GM19240 (cell line): ENCODE measurements around the gene ACSM2A.
"Not testable (repeated sequence)": the region's sequence is repeated elsewhere in the genome, so short reads cannot be mapped to it uniquely, and the experiment has no call there.

Experiments used
- DNase-seq: peaks from one replicate; pipeline ENCODE4 v3.0.0; 2011; ENCODE audit warnings: low spot score; ENCODE audit not compliant: insufficient read length

Gene ACSM2A

DNA sequence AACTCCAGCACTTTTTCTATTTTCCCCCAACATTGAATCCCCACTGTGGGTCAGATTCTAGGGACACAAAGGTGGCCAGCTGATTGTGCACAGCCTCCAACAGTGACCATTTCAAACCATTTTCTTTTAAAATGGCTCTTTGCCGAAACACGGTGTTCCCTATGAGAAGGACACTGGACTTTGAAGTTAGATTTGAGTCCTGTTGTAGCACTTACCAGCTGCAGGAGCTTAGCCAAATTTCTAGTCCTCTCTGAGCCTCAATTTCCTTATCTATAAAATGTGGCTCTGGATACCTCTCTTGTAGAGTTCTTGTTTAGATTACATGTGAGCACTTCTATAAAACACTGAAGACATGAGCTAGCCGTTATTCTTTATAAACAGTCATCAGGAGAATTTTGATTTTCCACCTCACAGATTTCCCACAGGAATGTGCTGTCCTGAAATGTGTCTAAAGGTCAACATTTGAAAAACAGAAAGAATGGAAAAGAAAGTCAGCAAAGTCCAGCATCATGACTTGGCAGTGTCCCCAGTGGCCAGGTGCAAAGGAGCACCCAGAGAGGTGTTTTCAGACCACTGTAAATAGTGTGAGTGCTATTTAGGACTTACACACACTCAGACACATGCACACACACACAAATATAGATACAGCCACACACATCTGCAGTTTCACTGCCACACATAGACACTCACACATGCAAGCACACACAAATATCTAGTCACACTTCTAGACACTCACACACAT, 4.5 kb upstream of the ACSM2A start:
- not testable (repeated sequence) for DNase-seq

DNA sequence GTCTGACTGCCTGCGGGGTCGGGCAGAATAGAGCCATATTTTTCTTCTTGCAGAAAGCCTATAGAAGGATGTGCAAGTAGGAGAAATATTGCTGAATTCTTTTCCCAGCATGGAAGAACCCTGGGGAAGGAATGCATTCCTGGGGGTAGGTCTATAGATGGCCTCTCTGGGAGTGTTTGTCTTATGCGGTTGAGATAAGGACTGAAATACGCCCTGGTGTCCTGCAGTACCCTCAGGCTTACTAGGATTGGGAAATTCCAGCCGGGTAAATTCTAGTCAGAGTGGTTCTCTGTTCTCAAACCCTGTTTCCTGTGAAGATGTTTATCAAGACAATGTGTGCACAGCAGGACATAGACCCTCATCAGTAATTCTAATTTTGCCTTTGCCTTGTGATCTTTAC, 2.3 kb downstream of the ACSM2A start:
- not testable (repeated sequence) for DNase-seq

DNA sequence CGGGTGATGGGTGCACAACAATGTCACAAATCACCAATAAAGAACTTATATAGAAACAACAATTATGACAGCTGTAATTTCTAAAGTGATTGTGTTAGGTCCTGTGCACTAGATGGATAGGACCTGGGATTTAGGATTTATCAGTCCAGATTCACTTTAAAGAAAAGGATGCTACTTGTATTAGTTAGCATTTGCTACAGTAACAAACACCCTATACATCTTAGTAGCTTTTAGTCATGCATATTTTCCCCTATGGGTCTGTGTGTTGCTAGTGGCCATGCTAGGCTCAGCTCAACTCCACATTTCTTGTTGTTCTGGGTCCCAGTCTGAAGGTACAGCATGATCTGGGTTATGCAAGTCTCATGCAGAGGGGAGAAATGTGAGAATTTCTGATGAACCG, 7.9 kb downstream of the ACSM2A start:
- not testable (repeated sequence) for DNase-seq

DNA sequence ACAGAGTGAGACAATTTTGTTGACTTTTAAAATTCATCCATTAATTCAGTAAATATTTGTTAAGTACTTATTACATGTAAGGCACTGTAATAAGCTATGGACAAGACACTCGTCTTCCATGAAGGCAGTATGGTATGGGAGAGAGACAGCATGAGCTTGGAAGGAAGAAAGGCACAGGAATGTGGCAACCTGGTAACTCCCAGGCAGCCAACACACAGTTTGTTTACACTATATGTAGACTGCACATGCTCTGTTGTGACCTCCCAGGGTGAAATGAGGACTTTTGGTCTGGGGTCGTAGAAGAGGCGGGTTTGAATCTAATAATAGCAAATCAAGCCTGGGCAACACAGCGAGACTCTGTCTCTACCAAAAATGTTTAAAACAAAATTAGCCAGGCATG, 9.0 kb downstream of the ACSM2A start:
- DNase-seq: not testable (repeated sequence)

DNA sequence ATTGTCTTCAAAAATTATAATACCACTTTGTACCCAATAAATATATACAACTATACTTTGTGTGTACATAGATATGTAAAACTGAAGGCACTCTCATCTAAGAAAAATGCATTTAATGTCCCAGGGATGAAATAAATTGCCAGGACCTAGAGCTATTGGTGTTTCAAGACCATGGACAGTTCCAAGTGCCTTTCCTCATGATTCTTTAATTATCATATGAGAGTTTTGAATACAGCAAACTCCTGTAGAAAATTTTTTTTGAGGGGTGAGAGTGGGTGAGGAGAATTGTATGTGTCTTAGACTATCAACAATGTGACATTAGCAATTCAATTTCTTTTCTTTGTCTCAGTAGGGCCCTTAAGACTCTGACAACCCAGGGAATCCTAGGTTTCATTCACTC, 17.6 kb downstream of the ACSM2A start:
- DNase-seq: not testable (repeated sequence)

DNA sequence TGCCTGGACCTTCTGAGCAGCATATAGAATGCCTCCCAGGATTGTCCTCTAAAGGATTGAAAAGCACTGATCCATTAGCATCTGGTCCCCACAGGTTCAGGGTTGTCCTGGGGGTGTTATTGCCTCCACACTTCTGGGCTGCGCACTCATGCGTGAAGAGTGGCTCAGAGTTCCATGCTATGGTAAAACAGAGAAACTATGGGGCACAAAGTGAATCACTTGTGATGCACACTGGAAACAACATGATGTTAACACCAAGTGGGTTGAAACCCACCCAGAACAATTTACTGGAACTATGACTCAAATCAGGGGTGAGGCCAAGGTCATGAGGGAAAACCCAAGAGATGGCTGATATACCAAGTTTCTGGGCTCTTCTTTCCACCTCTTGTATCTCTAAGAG, 18.6 kb downstream of the ACSM2A start:
- not testable (repeated sequence) for DNase-seq

DNA sequence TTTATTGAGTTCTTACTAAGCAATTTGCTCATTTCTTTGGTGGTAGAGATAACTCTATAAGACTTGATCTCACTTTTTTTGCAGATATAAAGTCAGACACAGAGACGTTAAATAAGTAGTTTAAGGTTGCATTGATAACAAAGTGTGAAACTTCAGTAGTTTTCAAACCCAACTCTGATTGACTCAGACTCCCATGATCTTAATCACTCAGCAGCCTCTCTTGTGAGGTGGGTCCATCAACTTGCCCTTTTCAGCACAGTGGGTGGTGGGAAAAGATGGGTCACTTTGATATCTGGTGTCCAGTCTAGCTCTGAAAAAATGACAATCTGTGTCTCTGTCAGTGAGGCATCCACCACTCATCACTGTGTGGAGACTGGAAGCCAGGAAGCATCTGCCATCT, 19.4 kb downstream of the ACSM2A start:
- not testable (repeated sequence) for DNase-seq

DNA sequence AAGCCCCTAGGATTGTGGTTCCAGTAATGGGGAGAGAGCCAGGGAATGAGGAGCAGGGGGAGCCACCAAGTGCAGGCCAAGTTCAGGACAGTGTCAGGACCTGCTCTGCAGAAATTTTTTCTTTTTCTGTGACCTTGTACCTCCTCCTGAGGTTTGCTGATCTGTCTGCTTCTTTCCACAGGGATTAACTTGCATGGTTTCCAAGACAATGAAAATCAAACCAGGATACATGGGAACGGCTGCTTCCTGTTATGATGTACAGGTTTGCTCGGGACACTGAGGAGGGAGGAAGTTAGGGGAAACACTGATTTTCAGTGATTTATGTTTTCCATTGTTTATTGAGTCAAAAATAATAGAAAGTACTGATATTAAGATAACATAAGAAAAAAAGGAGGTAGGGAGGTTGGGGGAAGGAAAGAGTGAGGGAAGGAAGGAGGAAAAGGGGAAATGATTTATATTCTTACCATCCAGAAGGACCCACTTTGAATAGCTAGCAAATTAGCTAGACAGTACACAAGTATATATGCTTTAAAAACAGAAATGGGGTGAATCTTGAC, 25.9 kb downstream of the ACSM2A start:
- DNase-seq: not testable (repeated sequence)

DNA sequence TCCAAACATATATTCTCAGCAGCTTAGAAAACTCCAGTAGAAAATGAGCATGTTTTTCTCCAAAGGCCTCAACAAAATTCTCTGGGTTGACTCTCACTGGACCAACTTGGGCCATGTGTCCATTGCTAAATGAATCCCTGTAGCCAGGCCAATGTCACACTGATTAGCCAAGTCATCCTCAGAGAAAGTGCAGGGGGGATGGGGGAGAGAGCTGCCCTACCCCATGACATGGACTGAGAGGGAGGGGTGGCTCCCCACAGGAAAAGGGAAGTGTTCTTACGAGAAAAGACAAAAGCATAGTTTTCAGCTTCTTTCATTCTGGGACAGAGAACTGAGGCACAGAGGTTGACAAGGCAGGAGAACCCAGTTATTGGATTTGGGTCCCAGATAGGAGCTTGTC, 32.7 kb downstream of the ACSM2A start:
- DNase-seq: not testable (repeated sequence)

DNA sequence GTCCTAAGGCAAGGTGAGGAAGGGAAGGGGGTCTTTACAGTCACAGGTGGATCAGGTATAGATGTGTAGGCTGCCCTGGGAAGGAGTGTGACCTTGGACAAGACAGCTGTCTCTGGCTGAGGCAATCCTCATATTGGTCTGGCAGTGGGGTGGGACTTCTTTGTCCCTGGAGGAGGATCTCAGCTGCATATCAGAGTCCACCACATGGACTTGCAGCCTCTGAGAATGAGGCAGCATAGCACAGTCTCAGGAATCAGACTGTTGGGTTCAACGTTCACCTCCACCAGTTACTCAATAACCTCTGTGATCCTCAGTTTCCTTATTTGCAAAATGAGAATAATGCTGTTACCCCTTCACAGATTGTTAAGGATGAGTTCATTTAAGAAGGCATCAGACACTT, 33.4 kb downstream of the ACSM2A start:
- no peak for DNase-seq

DNA sequence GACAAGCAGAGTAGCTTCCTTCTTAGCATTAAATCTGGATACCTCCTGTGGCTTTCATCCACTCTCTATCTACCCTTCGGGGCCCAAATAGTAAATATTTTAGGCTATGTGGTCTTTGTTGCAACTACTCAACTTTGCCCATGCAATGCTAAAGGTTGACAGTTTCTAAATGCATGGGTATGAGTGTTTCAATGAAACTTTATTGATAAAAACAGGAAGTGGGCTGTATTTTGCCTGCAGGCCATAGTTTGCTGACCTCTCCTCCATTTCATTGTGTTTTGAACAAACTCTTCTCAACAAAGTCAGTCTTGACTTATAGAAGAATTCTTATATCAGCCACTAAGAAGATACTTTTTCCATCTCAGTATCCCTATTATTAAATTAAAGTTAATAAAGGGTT, 34.1 kb downstream of the ACSM2A start:
- DNase-seq: no peak

DNA sequence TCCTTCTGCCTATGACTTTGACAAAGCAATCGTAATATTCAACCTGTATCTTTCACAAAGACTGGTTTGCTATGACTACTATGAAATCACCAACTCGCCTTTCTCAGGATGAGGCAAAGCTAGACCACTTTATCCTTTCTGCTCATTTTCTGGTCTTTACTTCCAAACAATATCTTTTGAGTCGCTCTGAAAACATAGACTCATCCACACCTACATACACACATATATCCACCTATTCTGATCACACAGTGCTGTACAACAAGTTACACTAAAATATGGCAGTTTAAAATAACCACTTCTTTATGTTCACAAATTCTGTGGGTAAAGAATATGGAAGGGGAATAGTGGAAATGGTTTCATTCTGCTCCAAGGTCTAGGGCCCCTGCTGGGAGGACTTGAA, 39.7 kb downstream of the ACSM2A start:
- not testable (repeated sequence) for DNase-seq

DNA sequence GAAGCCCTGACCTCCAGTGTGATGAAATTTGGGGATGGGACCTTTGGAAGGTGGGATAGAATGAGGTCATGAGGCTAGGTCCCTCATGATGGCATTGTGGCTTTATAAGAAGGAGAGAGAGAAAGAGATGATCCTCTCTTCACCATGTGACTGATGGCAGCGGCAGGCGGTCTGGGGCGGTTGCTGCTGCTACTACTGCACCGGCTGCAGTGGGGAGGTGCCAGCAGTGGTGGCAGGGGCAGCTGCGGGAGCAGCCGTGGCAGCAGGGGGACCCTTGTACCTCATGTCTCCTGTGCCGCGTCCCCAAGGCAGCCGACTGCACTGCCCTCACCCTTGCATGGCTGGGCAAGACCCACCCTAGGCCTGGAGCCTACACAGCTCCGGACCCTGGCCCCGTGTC, 40.1 kb downstream of the ACSM2A start:
- not testable (repeated sequence) for DNase-seq

DNA sequence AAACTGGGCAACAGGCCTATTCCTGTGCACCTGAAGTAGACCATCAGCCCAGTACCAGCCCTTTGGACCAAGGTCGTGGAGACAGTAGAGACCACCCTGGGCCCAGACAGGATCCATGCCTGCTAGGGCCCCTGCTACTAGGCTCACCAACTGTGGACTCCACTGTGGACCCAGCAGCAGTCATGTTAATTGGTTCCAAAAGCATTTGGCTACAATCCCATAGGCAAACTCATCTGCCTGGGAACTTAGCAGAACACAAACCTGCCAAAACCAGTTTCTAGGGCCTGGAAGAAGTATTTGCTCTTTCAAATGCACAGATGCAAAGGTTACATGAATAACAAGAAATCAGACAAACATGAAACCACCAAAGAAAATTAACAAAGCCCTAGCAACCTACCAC, 53.1 kb downstream of the ACSM2A start:
- no peak for DNase-seq

DNA sequence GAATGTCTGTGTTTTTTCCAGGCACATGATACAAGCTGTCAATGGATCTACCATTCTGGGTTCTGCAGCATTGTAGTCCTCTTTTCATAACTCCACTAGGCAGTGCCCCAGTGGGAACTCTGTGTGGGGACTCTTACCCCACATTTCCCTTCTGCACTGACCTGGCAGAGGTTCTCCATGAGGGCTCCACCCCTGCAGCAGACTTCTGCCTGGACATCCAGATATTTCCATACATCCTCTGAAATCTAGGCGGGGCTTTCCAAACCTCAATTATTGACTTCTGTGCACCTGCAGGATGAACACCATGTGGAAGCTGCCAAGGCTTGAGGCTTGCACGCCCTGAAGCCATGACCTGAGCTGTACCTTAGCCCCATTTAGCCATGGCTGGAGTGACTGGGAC, 56.0 kb downstream of the ACSM2A start:
- DNase-seq: no peak

DNA sequence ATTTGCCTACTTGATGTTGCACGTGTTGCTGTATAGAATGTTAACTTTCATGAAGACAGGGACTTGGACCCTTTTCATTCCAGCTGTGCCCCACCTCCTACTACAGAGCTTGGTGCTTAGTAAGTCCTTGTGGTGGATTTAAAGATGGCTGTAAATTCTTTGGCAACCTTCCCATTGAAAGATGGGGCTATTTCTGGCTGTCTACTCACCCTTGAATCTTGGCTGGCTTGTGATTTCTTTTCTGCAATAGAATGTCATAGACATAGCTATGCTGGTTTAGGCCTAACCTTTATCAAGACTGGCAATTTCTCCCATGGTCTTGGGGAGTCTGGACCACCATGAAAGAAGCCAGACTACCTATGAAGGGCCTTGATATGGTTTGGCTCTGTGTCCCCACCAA, 59.0 kb downstream of the ACSM2A start:
- no peak for DNase-seq

DNA sequence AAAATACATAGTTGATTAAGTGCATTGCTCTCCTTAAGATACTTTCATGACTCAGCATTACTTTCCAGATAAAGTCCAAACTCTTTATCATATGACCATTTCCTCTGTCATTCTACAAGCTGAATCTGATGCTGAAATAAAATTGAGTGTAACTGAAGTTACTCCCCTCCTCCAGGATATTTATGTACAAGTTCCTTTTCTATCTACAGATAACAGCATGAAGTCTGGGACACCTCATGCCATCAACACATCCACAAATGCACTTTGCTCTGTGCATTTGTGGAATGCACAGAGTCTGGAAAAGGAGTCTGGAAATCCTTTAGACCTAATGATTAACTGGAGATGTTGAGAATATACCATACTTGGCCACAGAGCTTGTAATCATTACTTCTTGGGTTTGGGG, 64.4 kb downstream of the ACSM2A start:
- no peak for DNase-seq

DNA sequence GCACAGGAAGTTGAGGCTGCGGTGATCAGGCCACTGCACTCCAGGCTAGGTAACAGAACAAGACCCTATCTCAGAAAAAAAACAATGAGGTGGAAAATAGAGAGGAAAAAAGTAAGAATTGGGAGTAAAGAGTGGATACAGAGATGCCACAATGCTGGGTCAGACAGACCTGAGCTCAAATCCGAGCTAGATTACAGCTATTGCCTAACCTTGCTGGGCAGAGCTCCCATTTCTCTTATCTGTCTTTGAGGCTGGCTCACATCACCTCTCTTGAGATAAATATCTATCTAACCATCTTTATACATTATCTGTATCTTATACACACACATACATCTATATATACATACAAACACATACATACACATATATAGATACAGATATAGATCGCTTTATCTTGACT, 65.8 kb downstream of the ACSM2A start:
- DNase-seq: no peak

DNA sequence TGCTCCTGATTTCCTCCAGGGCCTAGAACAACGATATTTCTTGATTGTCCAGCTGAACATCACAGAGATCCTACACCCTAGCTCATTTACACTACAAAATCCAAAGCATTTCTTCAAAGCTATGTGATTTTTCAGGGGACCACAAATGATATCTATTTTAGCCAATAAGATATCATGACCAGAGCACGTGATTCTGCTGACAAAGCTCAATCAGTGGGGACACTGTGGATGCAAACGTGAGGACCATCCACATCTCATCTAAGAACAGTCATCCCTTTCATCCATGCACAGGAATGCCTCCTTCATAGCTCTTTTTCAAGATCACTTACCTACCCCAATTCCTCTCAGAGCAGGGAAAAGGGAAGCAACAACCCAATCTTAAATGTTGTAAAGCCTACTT, 67.9 kb downstream of the ACSM2A start:
- DNase-seq: no peak

DNA sequence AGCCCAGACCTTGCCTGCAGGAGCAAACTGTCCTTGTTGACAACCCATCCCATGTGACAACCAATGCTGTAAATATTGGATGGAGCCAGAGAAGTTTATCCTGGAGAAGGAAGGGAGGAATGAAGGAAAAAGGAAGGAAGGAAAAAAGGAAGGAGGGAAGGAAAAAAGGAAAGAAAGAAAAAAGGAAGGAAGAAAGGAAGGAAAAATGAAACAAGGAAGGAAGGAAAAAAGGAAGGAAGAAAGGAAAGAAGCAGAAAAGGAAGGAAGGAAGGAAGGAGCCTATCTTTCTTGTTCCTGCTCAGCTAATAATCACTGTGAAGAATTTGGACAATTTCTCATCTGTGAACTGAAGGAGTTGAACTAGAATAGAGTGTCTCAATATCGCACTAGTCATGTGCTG, 68.8 kb downstream of the ACSM2A start:
- no peak for DNase-seq

DNA sequence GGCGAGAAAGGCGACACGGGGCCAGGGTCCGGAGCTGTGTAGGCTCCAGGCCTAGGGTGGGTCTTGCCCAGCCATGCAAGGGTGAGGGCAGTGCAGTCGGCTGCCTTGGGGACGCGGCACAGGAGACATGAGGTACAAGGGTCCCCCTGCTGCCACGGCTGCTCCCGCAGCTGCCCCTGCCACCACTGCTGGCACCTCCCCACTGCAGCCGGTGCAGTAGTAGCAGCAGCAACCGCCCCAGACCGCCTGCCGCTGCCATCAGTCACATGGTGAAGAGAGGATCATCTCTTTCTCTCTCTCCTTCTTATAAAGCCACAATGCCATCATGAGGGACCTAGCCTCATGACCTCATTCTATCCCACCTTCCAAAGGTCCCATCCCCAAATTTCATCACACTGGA, 80.5 kb downstream of the ACSM2A start:
- not testable (repeated sequence) for DNase-seq

DNA sequence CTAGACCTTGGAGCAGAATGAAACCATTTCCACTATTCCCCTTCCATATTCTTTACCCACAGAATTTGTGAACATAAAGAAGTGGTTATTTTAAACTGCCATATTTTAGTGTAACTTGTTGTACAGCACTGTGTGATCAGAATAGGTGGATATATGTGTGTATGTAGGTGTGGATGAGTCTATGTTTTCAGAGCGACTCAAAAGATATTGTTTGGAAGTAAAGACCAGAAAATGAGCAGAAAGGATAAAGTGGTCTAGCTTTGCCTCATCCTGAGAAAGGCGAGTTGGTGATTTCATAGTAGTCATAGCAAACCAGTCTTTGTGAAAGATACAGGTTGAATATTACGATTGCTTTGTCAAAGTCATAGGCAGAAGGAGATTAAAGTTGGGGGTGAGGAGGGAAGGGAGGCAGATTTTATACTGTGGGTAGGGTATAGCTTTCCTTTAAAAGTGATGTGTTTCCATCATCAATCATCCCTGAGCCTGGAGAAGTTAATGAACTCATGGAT, 81.0 kb downstream of the ACSM2A start:
- DNase-seq: not testable (repeated sequence)

DNA sequence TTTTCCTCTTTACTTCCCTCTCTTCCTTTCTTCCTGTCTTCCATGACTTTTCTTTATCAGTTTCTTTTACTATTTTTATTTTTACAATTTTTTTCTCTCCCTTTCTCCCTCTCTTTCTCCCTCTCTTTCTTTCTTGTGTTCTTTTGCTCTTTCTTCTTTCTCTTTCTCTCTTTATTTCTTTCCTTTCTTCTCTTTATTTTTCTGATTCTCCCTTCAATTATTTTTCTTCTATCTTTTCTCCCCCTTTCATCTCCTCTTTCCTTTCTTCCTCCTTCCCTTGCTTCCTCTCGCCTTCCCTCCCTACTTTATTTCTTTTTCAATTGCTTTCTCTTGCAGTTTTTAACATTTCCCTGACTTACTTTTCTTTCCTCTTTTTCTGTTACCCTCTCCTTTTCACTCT, 85.3 kb downstream of the ACSM2A start:
- not testable (repeated sequence) for DNase-seq
